ENCODE data around the gene INO80B. TPM values are rescaled to one million over a fixed set of nuclear protein-coding genes. Genes with fewer than 3 reads are reported as not detected.

The INO80B gene
- total and polyA plus RNA-seq, 9 of the 15 experiments (the other 6 are each of a cell fraction or from before 2014, with no cell fraction given) = 0.41 to 22.6 (median 9.0) TPM

- no peak for TF ChIP-seq ADNP (tag; IDR thresholded peaks at IDR 0.05)
- TF ChIP-seq ZBTB5 (IDR thresholded peaks at IDR 0.05) = no peak
- TF ChIP-seq PTBP1 (IDR thresholded peaks at IDR 0.05; ENCODE audit: low read depth, low read length) = no peak
- peak; percentile 98 for TF ChIP-seq MTA3 (IDR thresholded peaks at IDR 0.05; ENCODE audit: borderline replicate concordance)
- TF ChIP-seq ZNF224 (CRISPR knock-in tag; IDR thresholded peaks at IDR 0.05) = no peak
- peak; percentile 58; the same call in 1 of the 2 replicates for TF ChIP-seq ZNF589 (CRISPR knock-in tag; IDR thresholded peaks at IDR 0.05; ENCODE audit: low read depth)
- no peak for TF ChIP-seq ILK (tag; IDR thresholded peaks at IDR 0.05; ENCODE audit: borderline replicate concordance, low read depth)
- no peak for TF ChIP-seq IFI16 (CRISPR knock-in tag; IDR thresholded peaks at IDR 0.05)
- no peak for TF ChIP-seq CHD1 (IDR thresholded peaks at IDR 0.05; ENCODE audit: low read length)
- TF ChIP-seq PHF8 (IDR thresholded peaks at IDR 0.05; ENCODE audit: borderline replicate concordance, low read length) = peak; percentile 63; the same call in 1 of the 2 replicates
- TF ChIP-seq ARID4B (CRISPR knock-in tag; IDR thresholded peaks at IDR 0.05) = peak; percentile 76; the same call in 1 of the 2 replicates
- TF ChIP-seq ZNF436 (CRISPR knock-in tag; IDR thresholded peaks at IDR 0.05) = no peak
- TF ChIP-seq NONO (IDR thresholded peaks at IDR 0.05; ENCODE audit: low read depth in 2 of 2, low read length in 1 of 2) = 0 out of 4 replicates have a peak, but pooled peaks of 1 of the 2 experiments have one; percentile 17
- TF ChIP-seq ARID3A (IDR thresholded peaks at IDR 0.05; ENCODE audit: borderline replicate concordance, low read depth, low read length) = 0 out of 2 replicates have a peak, but pooled peaks have one; percentile 48
- TF ChIP-seq SRSF9 (IDR thresholded peaks at IDR 0.05; ENCODE audit: borderline replicate concordance, low read depth, low read length) = no peak
- 0 out of 2 replicates have a peak, but pooled peaks have one; percentile 9 for TF ChIP-seq GATAD2A (IDR thresholded peaks at IDR 0.05)
- TF ChIP-seq, protein P1, sequence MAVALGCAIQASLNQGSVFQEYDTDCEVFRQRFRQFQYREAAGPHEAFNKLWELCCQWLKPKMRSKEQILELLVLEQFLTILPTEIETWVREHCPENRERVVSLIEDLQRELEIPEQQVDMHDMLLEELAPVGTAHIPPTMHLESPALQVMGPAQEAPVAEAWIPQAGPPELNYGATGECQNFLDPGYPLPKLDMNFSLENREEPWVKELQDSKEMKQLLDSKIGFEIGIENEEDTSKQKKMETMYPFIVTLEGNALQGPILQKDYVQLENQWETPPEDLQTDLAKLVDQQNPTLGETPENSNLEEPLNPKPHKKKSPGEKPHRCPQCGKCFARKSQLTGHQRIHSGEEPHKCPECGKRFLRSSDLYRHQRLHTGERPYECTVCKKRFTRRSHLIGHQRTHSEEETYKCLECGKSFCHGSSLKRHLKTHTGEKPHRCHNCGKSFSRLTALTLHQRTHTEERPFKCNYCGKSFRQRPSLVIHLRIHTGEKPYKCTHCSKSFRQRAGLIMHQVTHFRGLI (CRISPR knock-in tag; IDR thresholded peaks at IDR 0.05) = no peak
These were observed 28.2 kb downstream of the INO80B start, which contains the start of the genes CCDC142 and TTC31 (continued) for GRCh38 chr2:74482801-74483674.

All from K562 (cell line).